Measurements from ENCODE around the gene CELSR1. TPM values are rescaled to one million over a fixed set of nuclear protein-coding genes. Genes with fewer than 3 reads are reported as not detected.

Gene CELSR1
- total RNA-seq, 1 experiment from 2014 or later = 22.6 TPM

DNA sequence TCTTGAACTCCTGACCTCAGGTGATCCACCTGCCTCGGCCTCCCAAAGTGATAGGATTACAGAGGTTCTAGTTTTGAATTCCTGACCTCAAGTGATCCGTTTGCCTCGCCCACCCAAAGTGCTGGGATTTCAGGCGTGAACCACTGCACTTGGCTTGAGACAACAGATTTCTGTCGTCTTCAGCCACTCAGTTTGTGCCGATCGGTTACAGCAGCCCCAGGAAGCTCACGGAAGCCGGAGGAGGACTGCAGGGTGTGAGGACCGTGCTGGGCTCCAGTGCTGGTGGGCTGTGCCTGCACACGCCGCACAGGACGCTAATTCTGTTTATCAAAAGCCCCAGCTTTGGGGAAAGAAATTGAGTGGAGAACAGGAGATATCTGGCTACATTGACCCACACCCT, 82.0 kb downstream of the CELSR1 start:
- Mint-ChIP-seq H3K27me3 (ENCODE audit: low read depth) (no peaks in the 10 kb centered on the region), H3K9me3 (no peaks in the 10 kb centered on the region), H3K36me3 (ENCODE audit: insufficient read depth in 1 of 3, low read depth in 3 of 3) (peaks cover 0 to 14% (median 4%) of the 10 kb centered on the region in 3 experiments; a peak in 2 of 7 replicates), H3K4me3 (no peak overlapping the region), H3K4me1 (peaks cover 20 to 26% of the 10 kb centered on the region in 2 experiments), H3K27ac (peak overlapping the region in 1 of 3 experiments; percentile 35; a peak in 1 of 7 replicates)
- Histone ChIP-seq H3T11ph (ENCODE audit: low read length) (no peak overlapping the region), H4K20me1 (ENCODE audit: control insufficient read depth, insufficient read depth, insufficient read length) (no peaks in the 10 kb centered on the region), H3K4me2 (ENCODE audit: insufficient read depth, insufficient read length, low read length) (no peak overlapping the region), H2AK5ac (ENCODE audit: insufficient read length, low read length) (no peak overlapping the region), H3K9ac (ENCODE audit: extremely low read depth, insufficient read length, low read length) (no peak overlapping the region), H3K27ac (ENCODE audit: insufficient read length, low read depth, low read length) (no peak overlapping the region), H2BK15ac (ENCODE audit: low read depth, low read length) (no peak overlapping the region), H2BK12ac (ENCODE audit: insufficient read length, low read depth, low read length) (no peak overlapping the region), H3K23me2 (ENCODE audit: insufficient read length, low read depth, low read length, poor library complexity, severe bottlenecking) (no peaks in the 10 kb centered on the region), H3K79me1 (ENCODE audit: insufficient read depth, low read depth, low read length, poor library complexity, severe bottlenecking) (no peaks in the 10 kb centered on the region), H3K56ac (ENCODE audit: insufficient read length, low read depth, low read length) (no peak overlapping the region), H2BK5ac (ENCODE audit: insufficient read length, low read length) (no peak overlapping the region), H3K79me2 (ENCODE audit: insufficient read depth, low read length) (no peaks in the 10 kb centered on the region), H4K8ac (replicated peaks; ENCODE audit: insufficient read length, low read depth, low read length) (no peak overlapping the region), H2BK20ac (ENCODE audit: low read depth, low read length, poor library complexity, severe bottlenecking) (no peak overlapping the region), H3K4ac (ENCODE audit: low read depth, low read length) (no peak overlapping the region), H3K18ac (ENCODE audit: insufficient read length, low read depth, low read length) (no peak overlapping the region), H3K14ac (ENCODE audit: insufficient read depth, low read length) (no peak overlapping the region), H3K27me3 (ENCODE audit: insufficient read depth, low read length) (no peaks in the 10 kb centered on the region; the same call in 1 of the 2 replicates), H4K5ac (ENCODE audit: insufficient read length, low read depth, low read length) (no peak overlapping the region), H3K4me1 (ENCODE audit: insufficient read depth, low read length) (no peaks in the 10 kb centered on the region), H4K91ac (ENCODE audit: insufficient read length, low read depth, low read length) (no peak overlapping the region), H2BK120ac (ENCODE audit: low read depth, low read length, poor library complexity, severe bottlenecking) (no peak overlapping the region), H3K9me3 (ENCODE audit: control insufficient read depth, low read depth, low read length) (no peaks in the 10 kb centered on the region), H2AFZ (ENCODE audit: low read length) (no peak overlapping the region), H3K23ac (ENCODE audit: insufficient read length, low read depth, low read length) (no peak overlapping the region)
- TF ChIP-seq, protein P1, sequence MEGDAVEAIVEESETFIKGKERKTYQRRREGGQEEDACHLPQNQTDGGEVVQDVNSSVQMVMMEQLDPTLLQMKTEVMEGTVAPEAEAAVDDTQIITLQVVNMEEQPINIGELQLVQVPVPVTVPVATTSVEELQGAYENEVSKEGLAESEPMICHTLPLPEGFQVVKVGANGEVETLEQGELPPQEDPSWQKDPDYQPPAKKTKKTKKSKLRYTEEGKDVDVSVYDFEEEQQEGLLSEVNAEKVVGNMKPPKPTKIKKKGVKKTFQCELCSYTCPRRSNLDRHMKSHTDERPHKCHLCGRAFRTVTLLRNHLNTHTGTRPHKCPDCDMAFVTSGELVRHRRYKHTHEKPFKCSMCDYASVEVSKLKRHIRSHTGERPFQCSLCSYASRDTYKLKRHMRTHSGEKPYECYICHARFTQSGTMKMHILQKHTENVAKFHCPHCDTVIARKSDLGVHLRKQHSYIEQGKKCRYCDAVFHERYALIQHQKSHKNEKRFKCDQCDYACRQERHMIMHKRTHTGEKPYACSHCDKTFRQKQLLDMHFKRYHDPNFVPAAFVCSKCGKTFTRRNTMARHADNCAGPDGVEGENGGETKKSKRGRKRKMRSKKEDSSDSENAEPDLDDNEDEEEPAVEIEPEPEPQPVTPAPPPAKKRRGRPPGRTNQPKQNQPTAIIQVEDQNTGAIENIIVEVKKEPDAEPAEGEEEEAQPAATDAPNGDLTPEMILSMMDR (conservative IDR thresholded peaks at IDR 0.05) = no peak
- DNase-seq = no peak
- no CpG with 5 or more reads among the region's 13 CpGs for WGBS (ENCODE audit: extremely low coverage, insufficient read length, low lambda C conversion rate)

All from H9 (cell line).